Calu3 (cell line): ENCODE measurements around the gene MRPS2. TPM values are rescaled to one million over a fixed set of nuclear protein-coding genes. Genes with fewer than 3 reads are reported as not detected.

Experiments
- BruUV-seq: library from RNA; stranded (reverse); fragments of 400-500 nt; replicated peaks from 2 replicates; lab custom pipeline; 2021; lab: Mats Ljungman, UMichigan
- CTCF ChIA-PET: fragments of 300-600 bp; sonication (Branson Sonifier 250); formaldehyde crosslinking; loops from one replicate; lab custom pipeline; 2022; ENCODE audit warnings: antibody characterized with exemption; lab: Charles Lee
- DNase-seq: peaks from one replicate; pipeline ENCODE4 v3.0.0; 2022
- H3K27ac Mint-ChIP-seq: one replicate; pipeline ENCODE4 v1.8.0; 2022; ENCODE audit warnings: mixed read lengths; ENCODE audit not compliant: unreplicated experiment
- H3K27me3 Mint-ChIP-seq: one replicate; pipeline ENCODE4 v1.8.0; 2022; ENCODE audit warnings: mixed read lengths; ENCODE audit not compliant: unreplicated experiment
- H3K36me3 Mint-ChIP-seq: one replicate; pipeline ENCODE4 v1.8.0; 2022; ENCODE audit warnings: mild to moderate bottlenecking, moderate library complexity, mixed read lengths; ENCODE audit not compliant: insufficient read depth, unreplicated experiment
- H3K4me1 Mint-ChIP-seq: one replicate; pipeline ENCODE4 v1.8.0; 2022; ENCODE audit warnings: mild to moderate bottlenecking, low read depth, mixed read lengths; ENCODE audit not compliant: unreplicated experiment
- H3K4me3 Mint-ChIP-seq: one replicate; pipeline ENCODE4 v1.8.0; 2022; ENCODE audit warnings: mild to moderate bottlenecking, low read depth, moderate library complexity, mixed read lengths; ENCODE audit not compliant: unreplicated experiment
- H3K9me3 Mint-ChIP-seq: one replicate; pipeline ENCODE4 v1.8.0; 2022; ENCODE audit warnings: low read depth, mixed read lengths; ENCODE audit not compliant: unreplicated experiment
- CTCF ChIP-seq: fragments of 200-600 bp; IDR thresholded peaks from one replicate; pipeline ENCODE4 v1.8.0; 2022; ENCODE audit warnings: antibody characterized with exemption; ENCODE audit not compliant: unreplicated experiment
- intact Hi-C: fragments of 100-400 bp; cut with micrococcal nuclease; formaldehyde crosslinking; loops from one replicate; pipeline ENCODE4 v1.10.0; 2022; ENCODE audit not compliant: unreplicated experiment
- total RNA-seq: library from RNA; stranded (reverse); gene quantifications from 2 replicates; pipeline ENCODE4 v1.2.3, GENCODE V29; 2022

The MRPS2 gene
- total RNA-seq, 1 experiment from 2014 or later = 31.9 TPM

GRCh38 chr9:135520916-135521607 lies 20.6 kb downstream of the MRPS2 start, which contains the start of gene LCN1:
TSS of gene LCN1 (plus strand) at chr9:135521440. CDS start at chr9:135521498, 58 bp downstream.
- intact Hi-C loops = no loop called here
- TF ChIP-seq CTCF = no peak
- Mint-ChIP-seq H3K4me1 (no peaks in the 10 kb centered on the region), H3K27me3 (peaks cover 38% of the 10 kb centered on the region), H3K36me3 (no peaks in the 10 kb centered on the region), H3K4me3 (no peak within 1 kb of the TSS), H3K9me3 (no peaks in the 10 kb centered on the region), H3K27ac (no peak within 1 kb of the TSS)
- CTCF ChIA-PET = no interaction called here
- no peak for DNase-seq
- BruUV-seq = no TSS peak

GRCh38 chr9:135521608-135522095 lies 21.2 kb downstream of the MRPS2 start:
- Mint-ChIP-seq H3K36me3 (no peaks in the 10 kb centered on the region), H3K27ac (no peak overlapping the region), H3K27me3 (peaks cover 38% of the 10 kb centered on the region), H3K9me3 (no peaks in the 10 kb centered on the region), H3K4me3 (no peak overlapping the region), H3K4me1 (no peaks in the 10 kb centered on the region)
- TF ChIP-seq CTCF = no peak
- no TSS peak for BruUV-seq
- DNase-seq = no peak
- CTCF ChIA-PET = no interaction called here
- intact Hi-C loops = no loop called here

- Mint-ChIP-seq H3K27me3 (peaks cover 38% of the 10 kb centered on the region), H3K9me3 (no peaks in the 10 kb centered on the region), H3K36me3 (no peaks in the 10 kb centered on the region), H3K4me1 (no peaks in the 10 kb centered on the region), H3K27ac (no peak overlapping the region), H3K4me3 (no peak overlapping the region)
- DNase-seq = no peak
- intact Hi-C loops = no loop called here
- BruUV-seq = no TSS peak
- no peak for TF ChIP-seq CTCF
- CTCF ChIA-PET = no interaction called here
Measured at GRCh38 chr9:135522137-135522877, 21.8 kb downstream of the MRPS2 start.

- TF ChIP-seq CTCF = no peak
Measured at GRCh38 chr9:135522931-135523330, 22.4 kb downstream of the MRPS2 start.

More at GRCh38 chr9:135522931-135523330, 22.4 kb downstream of the MRPS2 start:
- CTCF ChIA-PET = no interaction called here
- peaks cover 33% of the 10 kb centered on the region for H3K27me3 Mint-ChIP-seq
- no peaks in the 10 kb centered on the region for H3K4me1 Mint-ChIP-seq
- no peaks in the 10 kb centered on the region for H3K36me3 Mint-ChIP-seq
- intact Hi-C loops = no loop called here
- H3K9me3 Mint-ChIP-seq = no peaks in the 10 kb centered on the region
- no peak for DNase-seq
- BruUV-seq = no TSS peak
- no peak overlapping the region for H3K27ac Mint-ChIP-seq
- H3K4me3 Mint-ChIP-seq = no peak overlapping the region
